GM19043 (cell line): ENCODE data around the gene CELSR3.

ENCODE experiments used
- ATAC-seq: cut with Tn5 transposase; IDR thresholded peaks from one replicate; pipeline ENCODE4 v1.9.1; 2021; ENCODE audit warnings: low read depth; ENCODE audit not compliant: unreplicated experiment

Gene CELSR3

GRCh38 chr3:48601622-48601994 is 61.1 kb downstream of the CELSR3 start:
- ATAC-seq = no peak

GRCh38 chr3:48600711-48601621 is 61.7 kb downstream of the CELSR3 start:
- ATAC-seq = no peak

GRCh38 chr3:48599509-48600285 is 63.0 kb downstream of the CELSR3 start:
- no peak for ATAC-seq

- no peak for ATAC-seq
Measured at GRCh38 chr3:48599077-48599501, 63.6 kb downstream of the CELSR3 start.

GRCh38 chr3:48598323-48599076 is 64.2 kb downstream of the CELSR3 start:
- no peak for ATAC-seq

- no peak for ATAC-seq
Measured at GRCh38 chr3:48597408-48597800, 65.3 kb downstream of the CELSR3 start.

- ATAC-seq = no peak
Measured at GRCh38 chr3:48596676-48597407, 65.8 kb downstream of the CELSR3 start.

- ATAC-seq = no peak
Measured at GRCh38 chr3:48596157-48596556, 66.5 kb downstream of the CELSR3 start.

GRCh38 chr3:48595526-48596121 is 67.1 kb downstream of the CELSR3 start:
- no peak for ATAC-seq

- ATAC-seq = no peak
Measured at GRCh38 chr3:48595075-48595525, 67.6 kb downstream of the CELSR3 start, which contains the start of gene COL7A1. Gene COL7A1, minus strand, starts transcription at chr3:48595329. Its CDS starts 170 bp downstream, at chr3:48595159.

GRCh38 chr3:48594417-48595049 is 68.2 kb downstream of the CELSR3 start:
- no peak for ATAC-seq

GRCh38 chr3:48593337-48593736 is 69.3 kb downstream of the CELSR3 start:
- no peak for ATAC-seq

GRCh38 chr3:48592519-48593087 is 70.1 kb downstream of the CELSR3 start:
- no peak for ATAC-seq

- ATAC-seq = no peak
Measured at GRCh38 chr3:48591886-48592518, 70.7 kb downstream of the CELSR3 start.

GRCh38 chr3:48591436-48591835 is 71.2 kb downstream of the CELSR3 start:
- ATAC-seq = no peak

GRCh38 chr3:48588230-48588629 is 74.5 kb downstream of the CELSR3 start:
- no peak for ATAC-seq

- ATAC-seq = no peak
Measured at GRCh38 chr3:48587686-48588085, 75.0 kb downstream of the CELSR3 start.
